Frontal cortex (tissue), 4 donors: Measurements from ENCODE around the gene FOSL1. TPM values are rescaled to one million over a fixed set of nuclear protein-coding genes. Genes with fewer than 3 reads are reported as not detected.
"Not testable (repeated sequence)": the region's sequence is repeated elsewhere in the genome, so short reads cannot be mapped to it uniquely, and the experiment has no call there.

Experiments
- DNase-seq, 2 donors: peaks; one replicate each; pipeline ENCODE4 v3.0.0; 2012; ENCODE audit warnings: low spot score in 2 of 2
- FAIRE-seq: peaks from 2 replicates; lab custom pipeline; 2012; peaks lifted over from hg19 to GRCh38; lab: Jason Lieb, UNC
- total RNA-seq: library from RNA; depleted of rRNA; stranded (reverse); fragments of >200 nt; gene quantifications from one replicate; pipeline ENCODE4 v1.2.3, GENCODE V29; 2014
- donor health status: control.
- donor health status: control.
- donor health status: control.

FOSL1 gene
- total RNA-seq, 1 donor from 2014 or later, result not detected

DNA sequence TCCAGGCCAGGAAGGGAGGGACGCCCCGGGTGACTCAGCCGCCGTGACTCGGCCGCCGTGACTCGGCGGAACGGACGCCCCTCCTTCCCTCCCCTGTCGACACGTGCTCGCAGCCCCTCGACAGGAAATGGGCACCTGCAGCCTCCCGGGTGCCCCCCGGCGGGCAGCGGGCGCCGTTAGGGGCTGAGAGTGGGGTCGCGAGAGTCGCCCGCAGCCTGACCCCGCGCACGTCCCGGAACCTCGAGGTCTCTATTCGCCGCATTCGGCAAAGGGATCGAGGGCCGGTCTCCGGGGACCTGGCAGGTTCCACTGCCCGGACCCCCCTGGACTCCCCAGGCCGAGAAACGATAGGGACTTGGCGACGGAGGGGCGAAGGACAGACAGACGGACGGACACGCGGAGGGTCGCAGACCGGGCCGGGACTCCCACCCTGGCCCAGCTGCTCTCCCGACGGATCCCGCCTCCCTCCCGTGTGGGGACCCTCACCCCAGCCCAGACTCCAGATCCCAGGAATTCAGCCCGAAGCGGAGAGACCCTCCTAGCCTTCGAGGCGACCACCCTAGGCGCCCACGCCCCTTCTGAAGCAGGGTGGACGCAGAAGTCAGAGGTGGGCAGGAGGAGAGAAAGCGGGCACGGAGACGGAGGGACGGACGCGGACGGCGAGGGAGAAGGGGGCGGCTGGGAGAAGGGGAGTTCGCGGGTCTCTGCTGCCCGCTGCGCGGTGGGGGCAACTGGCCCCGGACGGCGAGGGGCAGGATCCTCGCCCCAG lies 648 bp downstream of the FOSL1 start:
- no peak for FAIRE-seq
- DNase-seq, result peak in 1 of 2 donors; percentile 77

- no peak for DNase-seq
- no peak for FAIRE-seq
These were observed 1.4 kb downstream of the FOSL1 start for GRCh38 chr11:65898656-65899355.

GRCh38 chr11:65897020-65897471 lies 3.1 kb downstream of the FOSL1 start:
- FAIRE-seq (no peak), DNase-seq (no peak)

DNA sequence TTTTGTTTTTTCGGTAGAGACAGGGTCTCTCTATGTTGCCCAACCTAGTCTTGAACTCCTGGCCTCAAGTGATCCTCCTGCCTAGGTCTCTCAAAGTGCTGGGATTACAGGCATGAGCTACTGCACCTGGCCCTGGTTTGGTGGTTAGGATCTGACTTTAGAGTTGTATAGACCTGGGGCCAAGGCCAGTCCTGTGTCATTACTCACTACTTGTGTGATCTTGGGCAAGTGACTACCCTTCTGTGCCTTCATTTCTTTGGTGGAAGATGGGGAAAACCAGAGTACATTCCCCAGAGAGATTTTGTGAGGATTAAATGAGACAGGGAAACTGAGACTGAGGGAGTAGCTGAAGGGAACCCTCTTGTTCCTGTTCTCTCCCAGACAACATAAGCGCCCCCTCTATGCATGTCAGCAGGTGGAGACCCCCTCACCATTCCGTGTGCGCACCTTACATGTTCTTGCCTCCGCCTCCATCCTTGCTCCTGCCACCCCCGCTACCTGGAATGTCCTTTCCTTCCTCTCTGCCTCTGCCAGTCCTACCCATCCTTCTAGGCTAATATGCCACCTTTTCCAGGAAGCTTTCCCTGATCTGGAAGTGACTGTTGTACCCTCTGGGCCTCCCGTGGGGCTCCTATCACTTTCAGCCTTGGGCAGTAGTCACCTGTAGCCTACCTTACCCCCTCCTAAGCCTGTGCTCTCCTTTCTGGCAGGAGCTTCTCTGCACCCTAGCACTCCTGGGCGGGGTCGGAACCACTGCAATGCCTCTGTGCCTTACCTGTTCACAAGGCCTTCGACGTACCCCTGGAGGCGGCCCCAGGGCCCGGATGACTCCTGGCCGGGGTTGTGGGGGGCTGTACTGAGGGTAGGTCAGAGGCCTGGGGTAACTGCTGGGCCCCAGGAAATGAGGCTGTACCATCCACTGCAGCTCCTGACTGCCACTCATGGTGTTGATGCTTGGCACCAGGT lies 3.9 kb downstream of the FOSL1 start:
- DNase-seq (no peak), FAIRE-seq (no peak)

DNA sequence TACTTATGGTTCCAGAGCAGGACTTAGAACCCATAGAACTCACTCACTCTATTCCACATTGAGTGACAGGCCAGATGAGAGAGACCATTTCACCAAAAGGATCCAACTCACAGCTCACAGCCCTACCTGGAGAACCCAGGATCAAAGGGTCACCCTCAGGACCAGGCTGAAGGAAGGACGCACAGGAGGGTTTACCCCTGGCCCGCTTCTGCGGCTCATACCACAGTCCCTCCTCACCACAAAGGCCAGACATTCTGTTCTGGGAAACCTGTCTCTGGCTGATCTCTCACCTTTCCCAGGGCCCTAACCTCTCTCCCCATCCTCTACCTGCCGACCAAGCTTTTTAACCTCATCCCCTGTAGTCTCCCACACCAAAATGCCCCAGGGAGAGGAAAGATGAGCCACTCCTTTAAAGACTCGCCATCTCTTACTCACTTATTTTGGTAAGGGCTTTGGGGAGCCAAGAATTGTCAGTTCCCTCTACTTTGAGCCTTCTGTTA lies 4.7 kb downstream of the FOSL1 start:
- DNase-seq (no peak), FAIRE-seq (no peak)

DNA sequence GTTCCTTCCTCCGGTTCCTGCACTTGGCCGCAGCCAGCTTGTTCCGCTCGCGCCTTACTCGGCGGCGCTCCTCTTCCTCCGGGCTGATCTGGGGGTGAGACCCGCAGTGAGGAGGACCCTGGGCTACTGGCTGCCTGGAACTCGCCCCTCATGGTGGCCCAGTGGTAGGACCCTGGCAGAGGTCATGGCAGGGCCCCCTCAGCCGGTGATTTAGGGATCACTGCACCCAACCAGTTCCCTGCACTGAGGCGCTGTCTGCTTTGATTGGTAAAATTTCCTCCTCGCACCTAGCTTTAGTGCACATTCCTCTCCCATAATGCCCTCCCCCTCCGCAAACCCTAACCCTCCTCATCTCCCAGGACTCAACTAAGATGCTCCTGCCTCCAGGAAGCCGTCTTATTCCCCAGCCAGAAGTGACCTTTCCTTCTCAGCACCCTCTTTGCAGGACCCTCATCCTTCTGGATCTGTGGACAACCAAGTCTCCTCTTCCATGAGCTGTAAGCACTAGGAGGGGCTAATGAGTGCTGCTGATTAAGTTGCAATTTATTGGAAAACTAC lies 6.1 kb downstream of the FOSL1 start:
- FAIRE-seq (no peak), DNase-seq (no peak)

DNA sequence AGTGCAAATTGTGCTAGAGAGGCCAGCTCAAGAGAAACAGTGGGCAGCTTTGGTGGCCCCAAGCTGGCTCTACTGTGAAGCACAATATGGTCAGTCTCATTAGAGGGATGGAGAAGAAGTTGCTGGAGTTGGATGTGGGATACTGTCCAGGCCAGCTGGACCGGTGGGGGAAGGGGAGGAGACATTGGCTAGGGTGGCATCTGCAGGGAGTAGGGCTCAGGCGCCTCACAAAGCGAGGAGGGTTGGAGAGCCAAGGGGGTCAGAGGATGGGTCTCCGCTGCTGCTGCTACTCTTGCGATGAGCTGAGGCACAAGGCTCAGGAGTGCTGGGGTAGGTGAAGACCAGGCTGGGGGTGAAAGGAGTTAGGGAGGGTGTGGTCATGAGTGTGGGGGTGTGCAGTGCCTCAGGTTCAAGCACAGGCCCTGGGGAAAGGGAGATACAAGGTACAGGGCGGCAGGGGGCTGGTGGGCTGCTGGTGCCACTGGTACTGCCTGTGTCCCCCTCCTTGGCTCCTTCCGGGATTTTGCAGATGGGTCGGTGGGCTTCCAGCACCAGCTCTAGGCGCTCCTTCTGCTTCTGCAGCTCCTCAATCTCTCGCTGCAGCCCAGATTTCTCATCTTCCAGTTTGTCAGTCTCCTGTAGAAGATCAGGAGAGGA lies 7.4 kb downstream of the FOSL1 start:
- DNase-seq, result no peak
- no peak for FAIRE-seq

- FAIRE-seq, DNase-seq: not testable (repeated sequence)
These were observed 8.0 kb downstream of the FOSL1 start for GRCh38 chr11:65892137-65892540.

- DNase-seq (peak in 1 of 2 donors; percentile 59), FAIRE-seq (no peak)
These were observed 8.7 kb downstream of the FOSL1 start for GRCh38 chr11:65891219-65892136.

DNA sequence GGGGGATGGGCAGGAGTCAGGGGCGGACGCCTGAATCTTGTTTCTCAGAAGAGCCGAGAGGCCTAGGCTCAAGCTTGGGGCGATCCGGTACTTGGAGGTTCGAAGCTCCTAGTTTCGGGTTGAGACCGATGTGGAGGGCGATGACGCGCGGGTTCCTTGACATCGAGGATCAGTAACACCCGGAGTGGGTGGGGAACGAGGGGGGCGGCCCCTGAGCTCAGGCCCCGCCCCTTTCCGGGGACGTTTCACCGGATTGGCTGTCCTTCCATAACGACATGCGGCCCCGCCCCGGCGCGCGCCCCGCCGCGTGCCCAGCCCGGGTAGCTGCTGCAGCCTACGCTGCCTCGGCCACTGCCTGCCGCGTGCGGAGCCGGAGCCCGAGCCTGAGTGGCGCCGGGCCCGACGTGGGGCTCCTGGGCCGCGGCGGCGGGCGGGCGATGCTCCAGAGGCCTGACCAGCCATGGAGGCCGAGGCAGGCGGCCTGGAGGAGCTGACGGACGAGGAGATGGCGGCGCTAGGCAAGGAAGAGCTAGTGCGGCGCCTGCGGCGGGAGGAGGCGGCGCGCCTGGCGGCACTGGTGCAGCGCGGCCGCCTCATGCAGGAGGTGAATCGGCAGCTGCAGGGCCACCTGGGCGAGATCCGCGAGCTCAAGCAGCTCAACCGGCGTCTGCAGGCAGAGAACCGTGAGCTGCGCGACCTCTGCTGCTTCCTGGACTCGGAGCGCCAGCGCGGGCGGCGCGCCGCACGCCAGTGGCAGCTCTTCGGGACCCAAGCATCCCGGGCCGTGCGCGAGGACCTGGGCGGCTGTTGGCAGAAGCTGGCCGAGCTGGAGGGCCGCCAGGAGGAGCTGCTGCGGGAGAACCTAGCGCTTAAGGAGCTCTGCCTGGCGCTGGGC lies 9.6 kb downstream of the FOSL1 start, which contains the start of gene CCDC85B:
Gene CCDC85B (plus strand): TSS at position 350 of the 895 bp plus-strand sequence. CDS start 111 bp downstream, at position 461.
- no peak for FAIRE-seq
- peak; percentile 97 to 98 for DNase-seq

- FAIRE-seq, result no peak
- DNase-seq, result peak; percentile 97 to 98
These were observed 11.9 kb downstream of the FOSL1 start, which contains the start of gene FIBP for GRCh38 chr11:65888163-65888814. FIBP (minus strand) TSS chr11:65888471; CDS start chr11:65888418, 53 bp downstream.

DNA sequence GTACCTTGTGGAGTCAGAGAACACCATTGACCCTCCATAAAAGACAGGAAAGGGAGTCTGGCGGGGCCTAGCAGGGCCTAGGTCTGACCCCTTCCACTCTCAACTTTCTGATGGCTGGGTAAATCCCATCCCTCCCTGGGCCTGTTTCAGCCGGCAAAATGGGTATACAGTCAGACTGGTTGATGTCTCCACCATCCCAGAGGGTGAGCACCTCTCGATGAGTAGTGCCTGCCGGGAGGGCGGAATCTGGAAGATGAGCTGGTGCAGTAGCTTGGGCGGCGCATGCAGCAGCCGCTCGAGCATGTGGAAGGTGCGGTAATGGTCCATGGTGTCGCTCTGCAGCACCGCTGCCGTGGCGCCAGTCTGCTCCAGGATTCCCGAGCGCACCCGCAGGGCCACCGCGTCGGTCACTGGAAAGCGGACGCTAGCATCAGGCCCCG lies 12.4 kb downstream of the FOSL1 start:
- DNase-seq (no peak), FAIRE-seq (no peak)

DNA sequence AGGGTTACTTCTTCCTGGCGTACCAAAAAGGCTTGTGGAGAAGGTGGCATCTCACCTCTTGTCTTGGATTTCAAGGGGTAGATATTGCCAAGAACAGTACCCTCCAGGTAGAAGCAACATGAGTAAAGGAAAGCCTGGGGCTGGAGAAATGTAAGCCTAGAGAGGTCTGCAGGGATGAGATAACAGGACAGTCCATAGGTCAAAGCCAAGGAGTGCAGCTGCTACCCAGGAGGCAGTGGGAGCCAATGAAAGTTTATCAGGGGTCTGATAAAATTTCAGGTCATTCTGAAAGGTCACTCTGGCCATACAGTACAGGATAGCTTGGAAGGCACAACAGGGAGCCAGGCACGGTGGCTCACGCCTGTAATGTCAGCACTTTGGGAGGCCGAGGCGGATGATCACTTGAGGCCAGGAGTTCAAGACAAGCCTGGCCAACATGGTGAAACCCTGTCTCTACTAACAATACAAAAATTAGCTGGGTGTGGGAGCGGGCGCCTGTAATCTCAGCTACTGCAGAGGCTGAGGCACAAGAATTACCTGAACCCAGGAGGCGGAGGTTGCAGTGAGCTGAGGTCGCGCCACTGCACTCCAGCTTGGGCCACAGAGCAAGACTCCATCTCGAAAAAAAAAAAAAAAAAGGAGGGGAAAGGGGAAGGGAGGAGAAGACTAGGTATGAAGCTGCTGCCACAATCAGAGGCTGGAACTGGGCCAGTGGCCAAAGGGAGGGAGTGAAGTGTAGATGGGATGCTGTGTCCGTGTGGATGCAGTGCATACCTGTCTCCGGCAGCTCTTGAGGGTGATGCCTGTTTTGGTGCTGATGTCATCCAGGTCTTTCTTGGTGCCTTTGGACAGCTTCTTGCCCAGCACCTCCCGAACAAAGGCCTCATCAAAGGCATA lies 13.1 kb downstream of the FOSL1 start:
- no peak for FAIRE-seq
- DNase-seq, result no peak

DNA sequence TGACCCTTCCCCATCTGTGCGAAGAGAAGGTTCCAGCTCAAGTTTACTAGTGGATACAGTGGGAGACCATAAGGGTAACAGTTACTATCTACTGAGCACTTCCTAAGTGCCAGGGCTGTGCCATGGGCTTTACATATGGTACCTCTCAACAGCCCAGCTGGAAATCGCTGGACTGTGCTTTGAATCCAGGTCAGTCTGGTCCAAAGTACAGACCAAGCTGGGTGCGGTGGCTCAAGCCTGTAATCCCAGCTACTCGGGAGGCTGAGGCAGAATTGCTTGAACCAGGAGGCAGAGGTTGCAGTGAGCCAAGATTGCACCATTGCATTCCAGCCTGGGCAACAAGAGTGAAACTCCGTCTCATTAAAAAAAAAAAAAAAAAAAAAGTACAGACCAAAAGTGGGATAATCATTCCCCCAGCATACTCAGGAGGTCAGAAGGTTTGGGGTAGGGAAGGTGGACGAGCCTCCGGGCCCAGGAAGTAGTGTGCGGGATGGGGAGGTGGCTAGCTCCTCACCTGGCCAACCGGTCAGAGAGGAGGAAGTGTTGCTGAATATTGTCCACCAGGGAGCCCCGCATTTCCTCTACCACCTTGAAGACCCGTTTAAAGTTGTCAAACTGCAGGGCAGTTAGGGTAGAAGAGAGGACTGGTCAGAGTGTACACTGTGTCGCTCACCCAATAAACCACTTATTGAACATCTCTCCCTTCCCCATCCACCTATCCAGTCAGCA lies 14.2 kb downstream of the FOSL1 start:
- DNase-seq, result no peak

GRCh38 chr11:65885231-65885630 lies 15.0 kb downstream of the FOSL1 start:
- FAIRE-seq, result no peak
- no peak for DNase-seq

More for the DNA sequence above, 14.2 kb downstream of the FOSL1 start:
- FAIRE-seq, result no peak
